ENCODE measurements around the gene CYP4A22.
"Not testable (repeated sequence)": the region's sequence is repeated elsewhere in the genome, so short reads cannot be mapped to it uniquely, and the experiment has no call there.

The CYP4A22 gene, protein sequence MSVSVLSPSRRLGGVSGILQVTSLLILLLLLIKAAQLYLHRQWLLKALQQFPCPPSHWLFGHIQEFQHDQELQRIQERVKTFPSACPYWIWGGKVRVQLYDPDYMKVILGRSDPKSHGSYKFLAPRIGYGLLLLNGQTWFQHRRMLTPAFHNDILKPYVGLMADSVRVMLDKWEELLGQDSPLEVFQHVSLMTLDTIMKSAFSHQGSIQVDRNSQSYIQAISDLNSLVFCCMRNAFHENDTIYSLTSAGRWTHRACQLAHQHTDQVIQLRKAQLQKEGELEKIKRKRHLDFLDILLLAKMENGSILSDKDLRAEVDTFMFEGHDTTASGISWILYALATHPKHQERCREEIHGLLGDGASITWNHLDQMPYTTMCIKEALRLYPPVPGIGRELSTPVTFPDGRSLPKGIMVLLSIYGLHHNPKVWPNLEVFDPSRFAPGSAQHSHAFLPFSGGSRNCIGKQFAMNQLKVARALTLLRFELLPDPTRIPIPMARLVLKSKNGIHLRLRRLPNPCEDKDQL

DNA sequence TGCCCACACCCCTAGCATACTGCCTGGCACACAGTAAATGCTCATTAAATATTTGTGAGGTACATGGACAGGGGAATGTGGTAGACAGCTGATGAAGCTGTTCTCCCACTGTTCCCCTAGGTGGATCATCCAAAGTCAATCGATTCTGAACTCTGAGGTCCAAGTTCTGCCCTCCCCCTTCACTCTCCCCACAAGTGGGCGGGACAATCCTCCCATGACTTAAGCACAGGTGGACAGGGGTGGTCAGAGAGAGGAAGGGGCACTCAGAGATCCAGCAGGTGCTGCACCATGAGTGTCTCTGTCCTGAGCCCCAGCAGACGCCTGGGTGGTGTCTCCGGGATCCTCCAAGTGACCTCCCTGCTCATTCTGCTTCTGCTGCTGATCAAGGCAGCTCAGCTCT, at the start of gene CYP4A22:
Gene CYP4A22, plus strand, starts transcription at position 244 of the 400 bp plus-strand sequence. Its CDS starts 45 bp downstream, at position 289.
- DNase-seq, result no peak

GRCh38 chr1:47089356-47089755, 47.9 kb upstream of the CYP4A22 start:
- DNase-seq, result peak; percentile 25 to 29

DNA sequence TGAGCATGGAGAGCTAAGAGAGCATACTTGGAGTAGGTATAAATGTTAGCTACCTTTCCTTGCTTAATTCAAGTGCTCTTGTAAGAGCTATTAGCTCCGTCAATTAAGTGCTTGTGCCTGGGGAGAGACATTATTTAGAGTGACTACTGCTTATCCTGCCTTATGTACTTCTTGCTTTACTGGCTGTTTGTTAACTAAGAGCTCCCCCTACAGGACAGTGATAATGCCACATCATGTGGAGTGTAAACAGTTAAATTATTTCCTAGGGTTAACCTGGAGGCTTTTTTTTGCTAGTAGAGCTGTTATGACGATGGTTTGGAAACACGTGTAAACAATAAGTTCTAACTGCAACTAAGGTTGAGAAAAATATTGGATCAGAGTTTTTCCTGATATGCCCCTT, 45.8 kb upstream of the CYP4A22 start:
- not testable (repeated sequence) for DNase-seq

GRCh38 chr1:47104816-47105215, 32.4 kb upstream of the CYP4A22 start:
- DNase-seq, result no peak

DNA sequence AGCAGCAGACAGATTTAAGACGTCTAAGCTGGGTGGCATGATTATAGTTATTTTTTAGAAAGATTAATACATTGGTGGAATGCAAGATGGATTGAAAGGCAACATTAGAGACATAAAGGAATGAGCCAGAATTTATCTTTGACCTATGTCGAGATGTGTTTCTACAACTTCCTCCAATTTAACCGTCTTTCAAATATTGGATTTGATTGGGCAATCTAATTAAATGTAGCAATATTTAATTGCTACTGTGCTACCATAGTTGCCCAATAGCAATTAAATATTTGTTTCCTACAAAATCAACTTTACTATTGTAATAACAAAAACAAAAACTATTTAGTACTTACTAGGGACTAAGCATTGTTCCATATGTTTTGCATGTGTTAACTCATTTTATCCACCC, 30.4 kb upstream of the CYP4A22 start:
- DNase-seq, result no peak

- not testable (repeated sequence) for DNase-seq
These were observed 29.2 kb upstream of the CYP4A22 start for GRCh38 chr1:47107851-47108574.

DNA sequence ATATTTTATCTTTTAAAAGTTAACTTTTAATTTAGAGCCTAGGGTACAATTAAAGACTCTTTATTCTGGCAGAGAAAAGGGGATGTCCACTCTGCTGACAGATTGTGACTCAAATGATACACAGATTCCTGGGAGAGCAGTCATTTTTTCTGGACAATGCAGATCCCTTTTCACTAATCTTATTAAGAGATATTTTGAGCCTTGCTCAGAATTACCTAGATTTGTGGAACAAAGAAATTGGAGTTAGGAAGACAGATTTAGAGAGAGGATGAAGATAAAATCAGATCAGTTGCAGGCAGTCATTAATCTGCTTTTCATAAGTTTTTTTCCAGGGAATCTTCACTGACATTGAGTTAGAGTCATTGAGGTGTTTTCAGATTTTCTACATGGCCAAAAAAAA, 27.8 kb upstream of the CYP4A22 start:
- DNase-seq, result not testable (repeated sequence)

DNA sequence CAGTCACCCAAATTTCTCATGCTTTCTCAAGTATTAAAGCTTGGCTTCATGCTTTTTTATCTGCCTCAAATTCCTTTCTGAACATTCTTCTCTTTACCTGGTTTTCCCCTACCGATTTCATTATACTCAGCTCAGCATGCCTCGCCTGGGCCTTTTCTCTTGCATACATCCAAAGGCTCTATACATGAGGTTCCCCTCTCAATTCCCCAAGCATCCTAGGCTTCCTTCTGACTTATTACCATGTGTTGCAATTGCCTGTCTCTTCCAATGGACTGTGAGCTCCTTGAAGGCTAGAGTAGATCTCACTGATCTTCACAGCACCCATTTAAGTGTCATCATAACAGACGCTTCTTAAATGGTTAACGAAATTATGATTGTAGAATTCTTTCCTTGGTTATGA, 24.1 kb upstream of the CYP4A22 start:
- no peak for DNase-seq

DNA sequence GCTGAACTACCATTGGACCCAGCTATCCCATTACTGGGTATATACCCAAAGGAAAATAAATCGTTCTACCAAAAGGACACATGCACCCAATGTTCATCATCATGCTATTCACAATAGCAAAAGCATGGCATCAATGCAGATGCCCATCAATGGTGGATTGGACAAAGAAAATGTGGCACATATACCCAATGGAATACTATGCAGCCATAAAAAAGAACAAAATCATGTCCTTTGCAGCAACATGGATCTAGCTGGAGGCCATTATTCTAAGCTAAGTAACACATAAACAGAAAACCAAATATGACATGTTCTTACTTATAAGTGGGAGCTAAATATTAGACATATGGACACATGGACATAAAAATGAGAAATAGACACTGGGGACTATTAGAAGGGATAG, 16.2 kb upstream of the CYP4A22 start:
- DNase-seq, result not testable (repeated sequence)

- not testable (repeated sequence) for DNase-seq
These were observed 12.4 kb upstream of the CYP4A22 start for GRCh38 chr1:47124834-47125233.

- not testable (repeated sequence) for DNase-seq
These were observed 10.2 kb upstream of the CYP4A22 start for GRCh38 chr1:47126997-47127396.

DNA sequence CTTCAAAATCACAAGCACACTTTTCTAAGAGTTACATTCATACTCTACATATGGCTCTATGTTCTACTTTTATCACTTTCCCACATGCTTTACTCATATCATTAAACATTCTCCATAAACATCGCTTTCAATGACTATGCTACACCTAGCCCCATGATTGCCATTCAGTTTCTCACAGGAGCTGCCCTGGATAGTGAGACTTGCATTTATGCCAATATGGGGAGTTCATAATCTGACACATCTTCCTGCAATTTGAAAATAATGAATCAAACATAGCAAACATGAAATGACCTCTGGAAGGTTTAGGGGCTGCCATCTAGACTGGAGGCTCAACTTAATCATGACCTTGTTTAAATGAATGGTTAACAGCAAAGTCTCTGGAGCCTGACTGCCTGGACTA, 9.0 kb upstream of the CYP4A22 start:
- DNase-seq, result no peak

DNA sequence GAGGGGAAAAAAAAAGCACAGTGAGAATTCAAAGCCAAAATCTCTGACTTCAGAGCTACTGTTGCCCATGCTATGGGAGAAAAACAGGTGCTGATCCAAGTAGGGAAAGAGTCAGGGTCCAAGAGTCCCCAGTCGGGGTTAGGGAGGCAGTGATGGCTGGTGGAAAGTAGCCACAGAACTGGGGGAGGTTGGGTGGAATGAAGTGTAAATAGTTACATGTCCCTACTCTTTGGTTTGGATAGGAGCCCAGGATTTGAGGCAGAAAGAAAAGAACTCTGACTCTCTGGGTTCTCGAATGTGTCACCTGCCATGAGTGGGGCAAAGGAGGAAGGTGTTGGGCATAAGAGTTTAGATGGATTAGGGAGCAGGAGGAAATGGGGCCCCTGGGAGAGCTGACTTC, 8.4 kb upstream of the CYP4A22 start:
- not testable (repeated sequence) for DNase-seq

GRCh38 chr1:47129489-47130230, 7.6 kb upstream of the CYP4A22 start:
- not testable (repeated sequence) for DNase-seq

DNA sequence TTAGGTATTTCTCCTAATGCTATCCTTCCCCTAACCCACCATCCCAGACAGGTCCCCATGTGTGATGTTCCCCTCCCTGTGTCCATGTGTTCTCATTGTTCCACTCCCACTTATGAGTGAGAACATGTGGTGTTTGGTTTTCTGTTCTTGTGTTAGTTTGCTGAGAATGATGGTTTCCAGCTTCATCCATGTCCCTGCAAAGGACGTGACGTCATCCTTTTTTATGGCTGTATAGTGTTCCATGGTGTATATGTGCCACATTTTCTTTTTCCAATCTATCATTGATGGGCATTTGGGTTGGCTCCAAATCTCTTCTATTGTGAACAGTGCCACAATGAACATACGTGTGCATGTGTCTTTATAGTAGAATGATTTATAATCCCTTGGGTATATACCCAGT, 4.6 kb upstream of the CYP4A22 start:
- not testable (repeated sequence) for DNase-seq

- no peak for DNase-seq
These were observed 829 bp downstream of the CYP4A22 start for GRCh38 chr1:47137925-47138615.

DNA sequence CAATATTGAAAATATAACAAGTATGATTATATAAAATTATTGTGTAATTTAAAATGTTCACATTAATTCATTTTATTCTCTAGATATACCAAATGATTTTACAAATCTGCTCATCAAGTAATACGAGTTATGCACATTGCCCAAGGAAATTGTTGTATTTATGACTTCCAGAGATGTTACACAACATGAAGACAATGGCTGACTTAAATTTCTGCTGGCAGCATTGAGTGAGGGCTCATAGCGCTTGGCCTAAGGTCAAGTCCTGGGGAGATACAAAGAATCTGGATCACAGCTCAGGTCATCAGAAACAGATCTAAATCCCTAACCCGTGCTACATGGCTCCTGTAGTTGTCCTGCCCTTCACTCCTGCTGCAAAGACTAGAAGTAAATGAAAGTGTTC, 3.1 kb downstream of the CYP4A22 start:
- DNase-seq, result not testable (repeated sequence)

DNA sequence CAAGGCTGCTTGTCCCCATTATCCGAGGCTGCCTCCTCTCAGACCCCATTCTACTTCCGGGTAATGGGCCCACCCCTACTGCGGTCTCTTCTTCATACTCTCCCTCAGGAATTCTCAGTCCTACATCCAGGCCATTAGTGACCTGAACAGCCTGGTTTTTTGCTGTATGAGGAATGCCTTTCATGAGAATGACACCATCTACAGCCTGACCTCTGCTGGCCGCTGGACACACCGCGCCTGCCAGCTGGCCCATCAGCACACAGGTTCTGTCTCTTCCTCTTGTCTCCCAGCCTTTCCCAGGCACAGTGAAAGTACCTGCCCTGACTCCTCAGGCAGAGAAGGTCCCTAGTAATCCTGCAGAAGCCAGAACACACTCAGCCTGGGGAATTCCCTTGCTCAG, 6.4 kb downstream of the CYP4A22 start:
- DNase-seq, result not testable (repeated sequence)

GRCh38 chr1:47146495-47146894, 9.3 kb downstream of the CYP4A22 start:
- DNase-seq, result not testable (repeated sequence)

DNA sequence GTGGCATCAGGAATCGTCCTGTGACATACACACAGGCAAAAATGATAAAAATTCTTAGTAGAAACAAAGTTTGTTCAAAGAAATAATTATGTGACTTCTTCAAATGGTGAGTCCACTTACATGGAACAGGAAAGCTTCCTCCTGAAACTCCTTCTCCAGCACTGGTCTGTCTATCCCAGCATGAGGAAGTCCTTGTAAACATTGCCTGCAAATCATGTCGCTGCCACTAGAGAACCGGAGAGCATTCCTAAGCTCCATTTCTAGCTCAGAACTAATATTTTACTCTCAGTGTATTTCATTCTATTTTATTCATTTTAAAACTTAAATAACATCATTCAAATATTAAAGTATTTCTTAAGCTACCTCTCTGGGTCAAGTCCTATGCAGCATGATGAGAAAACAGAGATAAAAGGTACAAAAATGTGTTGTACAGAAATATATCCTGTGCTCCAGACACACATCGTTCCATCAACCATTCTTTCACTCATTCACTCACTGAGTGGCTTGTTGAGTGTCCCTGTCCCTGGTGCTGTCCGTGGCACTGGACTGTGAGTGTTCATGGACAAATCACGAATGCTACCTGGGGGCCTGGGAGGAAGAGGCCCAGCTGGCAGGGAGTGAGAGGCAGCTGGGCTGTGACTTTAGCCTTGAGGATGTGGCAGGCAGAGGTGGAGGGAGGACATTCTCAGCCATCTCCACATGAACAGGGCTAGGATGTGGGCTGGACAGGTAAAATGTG, 10.0 kb downstream of the CYP4A22 start:
- DNase-seq, result no peak

DNA sequence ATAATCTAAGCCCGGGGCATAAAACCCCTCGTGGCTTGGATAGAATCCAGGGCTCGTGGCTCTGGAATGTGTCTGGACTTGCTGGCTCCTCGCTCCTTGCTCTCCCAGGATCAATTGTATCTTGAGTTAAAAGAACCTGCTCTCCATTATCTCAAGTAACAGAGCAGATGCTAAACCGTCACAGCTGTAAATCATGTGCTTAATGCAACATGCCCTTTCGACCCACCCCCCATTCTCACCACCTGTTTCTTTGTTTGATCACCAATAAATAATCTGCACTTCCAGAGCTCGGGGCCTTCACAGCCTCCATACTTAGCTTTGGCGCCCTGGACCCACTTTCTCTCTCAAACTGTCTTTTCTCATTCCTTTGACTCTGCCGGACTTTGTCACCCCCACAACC, 11.9 kb downstream of the CYP4A22 start:
- DNase-seq, result not testable (repeated sequence)

DNA sequence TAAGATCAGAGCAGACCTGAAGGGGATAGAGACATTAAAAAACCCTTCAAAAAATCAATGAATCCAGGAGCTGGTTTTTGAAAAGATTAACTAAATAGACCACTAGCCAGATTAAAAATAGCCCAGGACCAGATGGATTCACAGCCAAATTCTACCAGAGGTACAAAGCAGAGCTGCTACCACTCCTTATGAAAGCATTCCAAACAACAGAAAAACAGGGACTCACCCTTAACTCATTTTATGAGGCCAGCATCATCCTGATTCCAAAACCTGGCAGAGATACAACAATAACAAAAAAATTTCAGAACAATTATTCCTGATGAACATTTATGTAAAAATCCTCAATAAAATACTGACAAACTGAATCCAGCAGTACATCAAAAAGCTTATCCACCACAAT, 19.2 kb downstream of the CYP4A22 start:
- not testable (repeated sequence) for DNase-seq

Data from activated CD4-positive, alpha-beta T cell treated with anti-CD3 and anti-CD28 coated beads, Interleukin-2, amount 50 U/mL, for 48 hours (primary cell).